Ovary (tissue), 9 donors: Measurements from ENCODE around the gene MGAT5. TPM values are rescaled to one million over a fixed set of nuclear protein-coding genes. Genes with fewer than 3 reads are reported as not detected.

Experiments
- DNase-seq, 5 donors: peaks; one replicate each; pipeline ENCODE4 v3.0.0-alpha.2; 2019 to 2020
- H3K27ac ChIP-seq, 2 donors: fragments of 200-600 bp; one replicate each; pipeline versions ENCODE4 v1.5.1 to v1.8.0; 2019 to 2022
- H3K27me3 ChIP-seq: fragments of 200-600 bp; one replicate; pipeline ENCODE4 v1.8.0; 2022
- H3K36me3 ChIP-seq: fragments of 200-600 bp; sonication (generic); one replicate; pipeline ENCODE4 v1.5.1; 2019
- H3K4me1 ChIP-seq: one replicate; pipeline ENCODE4 v1.8.1; 2013; ENCODE audit warnings: mild to moderate bottlenecking, moderate library complexity; ENCODE audit not compliant: insufficient read depth
- H3K4me3 ChIP-seq: fragments of 200-600 bp; sonication (generic); one replicate; pipeline ENCODE4 v1.5.1; 2017
- H3K9me3 ChIP-seq, 2 donors: fragments of 200-600 bp in 1 of 2; sonication (generic) in 1 of 2; one replicate each; pipeline versions ENCODE4 v1.5.1 to v1.8.1; 2013 to 2019; ENCODE audit warnings: mild to moderate bottlenecking in 1 of 2, moderate library complexity in 1 of 2
- EP300 ChIP-seq: sonication (generic); formaldehyde crosslinking; IDR thresholded peaks from one replicate; pipeline ENCODE4 v1.6.1; 2017; ENCODE audit warnings: antibody characterized with exemption
- POLR2A ChIP-seq: fragments of 450-650 bp; IDR thresholded peaks from one replicate; pipeline ENCODE4 v1.6.1; 2017; ENCODE audit warnings: antibody characterized with exemption, mild to moderate bottlenecking, moderate library complexity
- WGBS, 3 donors: extraction: QIAGEN DNeasy Blood & Tissue Kit in 1 of 3; methylation state at CpG; one replicate each; pipeline versions ENCODE4 v1.1.5 to v1.1.7; 2013 to 2017; 5-methylcytosine and 5-hydroxymethylcytosine counted together
- intact Hi-C, 4 donors: fragments of 100-400 bp; cut with DNase I; formaldehyde crosslinking; loops; one replicate each; pipeline versions ENCODE4 v1.11.0 to v1.15.1; 2022 to 2023
- polyA plus RNA-seq, 2 donors: library from polyadenylated mRNA; stranded (reverse); fragments of 200-250 nt in 1 of 2; fragments of 350-450 nt in 1 of 2; fragmentation: Illumina TruSeq in 1 of 2; extraction: RNeasy Lipid Tissue Mini Kit (QIAGEN cat#74804) in 1 of 2; gene quantifications; one replicate each; pipeline ENCODE4 v1.2.3, GENCODE V29; 2013 to 2014
- total RNA-seq, 7 donors: library from RNA; depleted of rRNA in 2 of 7; stranded (reverse); fragments of >200 nt in 2 of 7; fragmentation: NEBNext Ultra II Directional in 3 of 7; extraction: Animal tissue kit (Norgen Biotek cat#: 25700) in 3 of 7; gene quantifications; one replicate each; pipeline versions ENCODE4 v1.1.0 to v1.2.4, GENCODE V29; 2016 to 2023
- TF ChIP-seq, protein P1 (sequence below), 3 donors: fragments of 450-650 bp in 2 of 3; fragments of 200-600 bp in 1 of 3; IDR thresholded peaks; one replicate each; pipeline versions ENCODE4 v1.5.1 to v1.8.0; 2016 to 2022; ENCODE audit warnings: antibody characterized with exemption in 3 of 3, mild to moderate bottlenecking in 1 of 3
- donor health status: DM: no; HTN: no; CAD: no; lungs with moderate emphysema.
- donor health status: DM: no; HTN: no; CAD: no.
- donor health status: Bipolar disorder and iron deficiency.
- donor health status: DM: yes; HTN: yes; CAD: no.
- donor health status: DM: no; HTN: no; CAD: no.
- donor health status: DM: yes; HTN: yes; CAD: no.

Gene MGAT5
- total and polyA plus RNA-seq, 9 donors, result 11.3 to 61.2 (median 32.4) TPM

- Histone ChIP-seq H3K27ac (no peak overlapping the region), H3K9me3 (no peaks in the 10 kb centered on the region), H3K36me3 (no peaks in the 10 kb centered on the region), H3K27me3 (no peaks in the 10 kb centered on the region), H3K4me3 (no peak overlapping the region), H3K4me1 (no peaks in the 10 kb centered on the region)
- TF ChIP-seq POLR2A (no peak), EP300 (no peak)
- 69 to 84% (median 73%) methylated on average over 4 of the region's 4 CpGs for WGBS, 3 donors
- intact Hi-C loops, result no loop called here
- DNase-seq, result no peak
Measured at GRCh38 chr2:134226601-134227000, 27.3 kb upstream of the MGAT5 start.

- Histone ChIP-seq H3K4me1 (no peaks in the 10 kb centered on the region), H3K27ac (no peak overlapping the region), H3K27me3 (no peaks in the 10 kb centered on the region), H3K9me3 (no peaks in the 10 kb centered on the region), H3K4me3 (no peak overlapping the region), H3K36me3 (no peaks in the 10 kb centered on the region)
- intact Hi-C loops, result no loop called here
- TF ChIP-seq, protein P1, sequence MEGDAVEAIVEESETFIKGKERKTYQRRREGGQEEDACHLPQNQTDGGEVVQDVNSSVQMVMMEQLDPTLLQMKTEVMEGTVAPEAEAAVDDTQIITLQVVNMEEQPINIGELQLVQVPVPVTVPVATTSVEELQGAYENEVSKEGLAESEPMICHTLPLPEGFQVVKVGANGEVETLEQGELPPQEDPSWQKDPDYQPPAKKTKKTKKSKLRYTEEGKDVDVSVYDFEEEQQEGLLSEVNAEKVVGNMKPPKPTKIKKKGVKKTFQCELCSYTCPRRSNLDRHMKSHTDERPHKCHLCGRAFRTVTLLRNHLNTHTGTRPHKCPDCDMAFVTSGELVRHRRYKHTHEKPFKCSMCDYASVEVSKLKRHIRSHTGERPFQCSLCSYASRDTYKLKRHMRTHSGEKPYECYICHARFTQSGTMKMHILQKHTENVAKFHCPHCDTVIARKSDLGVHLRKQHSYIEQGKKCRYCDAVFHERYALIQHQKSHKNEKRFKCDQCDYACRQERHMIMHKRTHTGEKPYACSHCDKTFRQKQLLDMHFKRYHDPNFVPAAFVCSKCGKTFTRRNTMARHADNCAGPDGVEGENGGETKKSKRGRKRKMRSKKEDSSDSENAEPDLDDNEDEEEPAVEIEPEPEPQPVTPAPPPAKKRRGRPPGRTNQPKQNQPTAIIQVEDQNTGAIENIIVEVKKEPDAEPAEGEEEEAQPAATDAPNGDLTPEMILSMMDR (IDR thresholded peaks at IDR 0.05), result no peak
- WGBS, 3 donors, result 97% methylated on average over 3 of the region's 3 CpGs
- no peak for DNase-seq
Measured at GRCh38 chr2:134227666-134228065, 26.2 kb upstream of the MGAT5 start.

- intact Hi-C loops, result no loop called here
- no peak for DNase-seq
- no peak for TF ChIP-seq EP300
- TF ChIP-seq POLR2A, result no peak
- Histone ChIP-seq H3K4me3 (no peak overlapping the region), H3K27ac (no peak overlapping the region), H3K36me3 (no peaks in the 10 kb centered on the region), H3K9me3 (no peaks in the 10 kb centered on the region), H3K4me1 (no peaks in the 10 kb centered on the region), H3K27me3 (no peaks in the 10 kb centered on the region)
- WGBS, 3 donors, result 61 to 70% (median 61%) methylated on average over 2 of the region's 2 CpGs
Measured at GRCh38 chr2:134228493-134228903, 25.4 kb upstream of the MGAT5 start.

- no peaks in the 10 kb centered on the region for H3K27me3 ChIP-seq
Measured at GRCh38 chr2:134229540-134229939, 24.3 kb upstream of the MGAT5 start.

GRCh38 chr2:134230885-134231284 is 23.0 kb upstream of the MGAT5 start:
- intact Hi-C loops, result no loop called here
- TF ChIP-seq EP300, result no peak
- TF ChIP-seq, protein P1 (IDR thresholded peaks at IDR 0.05), result no peak
- TF ChIP-seq POLR2A, result no peak
- no peak for DNase-seq

More at GRCh38 chr2:134229540-134229939, 24.3 kb upstream of the MGAT5 start:
- H3K36me3 ChIP-seq, result no peaks in the 10 kb centered on the region
- 74 to 88% (median 86%) methylated on average over 2 of the region's 2 CpGs for WGBS, 3 donors
- H3K27ac ChIP-seq, result no peak overlapping the region
- peaks cover 2% of the 10 kb centered on the region for H3K4me1 ChIP-seq
- no peak for TF ChIP-seq EP300
- TF ChIP-seq, protein P1 (IDR thresholded peaks at IDR 0.05), result no peak
- TF ChIP-seq POLR2A, result no peak
- H3K9me3 ChIP-seq, result no peaks in the 10 kb centered on the region
- DNase-seq, result no peak
- intact Hi-C loops, result no loop called here
- no peak overlapping the region for H3K4me3 ChIP-seq

More at GRCh38 chr2:134230885-134231284, 23.0 kb upstream of the MGAT5 start:
- peaks cover 2% of the 10 kb centered on the region for H3K4me1 ChIP-seq
- no peak overlapping the region for H3K4me3 ChIP-seq
- H3K27ac ChIP-seq, result no peak overlapping the region
- H3K9me3 ChIP-seq, result no peaks in the 10 kb centered on the region
- no peaks in the 10 kb centered on the region for H3K36me3 ChIP-seq
- H3K27me3 ChIP-seq, result no peaks in the 10 kb centered on the region
